ENCODE measurements around the gene PTP4A1. TPM values are rescaled to one million over a fixed set of nuclear protein-coding genes. Genes with fewer than 3 reads are reported as not detected.
"Not testable (repeated sequence)": the region's sequence is repeated elsewhere in the genome, so short reads cannot be mapped to it uniquely, and the experiment has no call there.

The PTP4A1 gene
- polyA plus RNA-seq (2012; ENCODE audit: missing spikeins), result 47.1 TPM

- FAIRE-seq (peak; percentile 98), DNase-seq (ENCODE audit: insufficient read length) (peak; percentile 82)
- TF ChIP-seq POLR2AphosphoS5 (IDR thresholded peaks at IDR 0.05; ENCODE audit: low read depth, low read length) (peak; percentile 75), TAF1 (IDR thresholded peaks at IDR 0.05; ENCODE audit: borderline replicate concordance, low read depth, low read length) (peak; percentile 71; the same call in 1 of the 2 replicates), POLR2A (IDR thresholded peaks at IDR 0.05; ENCODE audit: low read depth, low read length) (peak; percentile 79; the same call in 1 of the 2 replicates)
Observed at GRCh38 chr6:63572044-63572746, at the start of gene PTP4A1, which contains the start of gene LOC128125822. Gene PTP4A1 (plus strand): TSS chr6:63572480. CDS start chr6:63576881, 4,401 bp downstream. Gene LOC128125822 (plus strand): TSS chr6:63572480.

GRCh38 chr6:63522911-63523287 is 49.4 kb upstream of the PTP4A1 start:
- not testable (repeated sequence) for FAIRE-seq; DNase-seq (ENCODE audit: insufficient read length)

DNA sequence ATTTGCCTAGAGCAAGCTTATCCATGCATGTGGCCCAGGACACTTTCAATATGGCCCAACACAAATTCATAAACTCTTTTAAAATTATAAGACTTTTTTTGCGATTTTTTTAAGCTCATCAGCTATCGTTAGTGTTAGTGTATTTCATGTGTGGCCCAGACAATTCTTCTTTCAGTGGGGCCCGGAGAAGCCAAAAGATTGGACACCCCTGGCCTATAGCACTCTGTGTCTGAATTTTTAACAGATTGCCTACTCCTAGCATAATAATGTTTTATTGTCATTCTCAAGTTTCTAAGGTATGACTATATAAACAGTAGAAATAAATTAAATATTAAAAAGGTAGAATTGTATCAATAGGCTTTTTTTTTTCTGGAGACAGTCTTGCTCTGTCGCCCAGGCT is 48.6 kb upstream of the PTP4A1 start:
- no peak for FAIRE-seq
- no peak for DNase-seq (ENCODE audit: insufficient read length)
- TF ChIP-seq POLR2A (IDR thresholded peaks at IDR 0.05; ENCODE audit: low read depth, low read length), result no peak
- TF ChIP-seq POLR2AphosphoS5 (IDR thresholded peaks at IDR 0.05; ENCODE audit: low read depth, low read length), result no peak
- TF ChIP-seq TAF1 (IDR thresholded peaks at IDR 0.05; ENCODE audit: borderline replicate concordance, low read depth, low read length), result no peak

DNA sequence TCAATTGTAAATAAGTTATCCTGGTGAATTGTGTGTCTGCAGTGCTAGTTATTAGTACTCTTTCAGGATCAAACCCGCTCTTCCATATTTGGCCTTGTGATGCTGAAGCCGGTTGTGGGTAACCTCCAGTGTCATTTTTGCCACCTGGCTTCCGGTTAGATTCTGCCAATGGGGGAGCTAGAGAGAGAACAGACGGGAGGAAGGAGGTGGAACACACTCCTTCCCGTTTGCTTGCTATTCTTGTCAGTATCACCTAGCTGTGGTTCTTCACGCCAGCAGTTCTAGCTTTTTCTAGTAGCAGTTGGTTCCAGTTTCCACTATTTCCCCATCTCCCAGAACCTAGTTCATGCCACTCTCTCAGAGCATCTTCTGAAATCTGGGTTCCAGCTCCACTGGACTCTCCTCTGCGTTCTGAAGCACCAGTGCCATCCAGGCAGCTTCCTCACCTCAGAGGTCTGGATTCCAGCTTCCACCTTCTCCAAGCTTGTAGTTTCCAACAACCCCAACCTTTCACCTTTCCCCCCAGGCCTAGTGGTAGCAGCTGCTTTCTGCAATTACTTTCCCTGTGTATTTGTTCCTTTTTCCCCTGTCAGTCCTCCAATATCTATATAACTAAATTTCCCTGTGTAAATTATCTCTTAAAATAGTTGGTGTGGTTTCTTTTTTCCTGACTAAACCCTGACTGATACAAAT is 46.9 kb upstream of the PTP4A1 start:
- DNase-seq (ENCODE audit: insufficient read length), result no peak
- peak; percentile 40 for FAIRE-seq
- no peak for TF ChIP-seq POLR2A (IDR thresholded peaks at IDR 0.05; ENCODE audit: low read depth, low read length)
- no peak for TF ChIP-seq POLR2AphosphoS5 (IDR thresholded peaks at IDR 0.05; ENCODE audit: low read depth, low read length)
- TF ChIP-seq TAF1 (IDR thresholded peaks at IDR 0.05; ENCODE audit: borderline replicate concordance, low read depth, low read length), result no peak

DNA sequence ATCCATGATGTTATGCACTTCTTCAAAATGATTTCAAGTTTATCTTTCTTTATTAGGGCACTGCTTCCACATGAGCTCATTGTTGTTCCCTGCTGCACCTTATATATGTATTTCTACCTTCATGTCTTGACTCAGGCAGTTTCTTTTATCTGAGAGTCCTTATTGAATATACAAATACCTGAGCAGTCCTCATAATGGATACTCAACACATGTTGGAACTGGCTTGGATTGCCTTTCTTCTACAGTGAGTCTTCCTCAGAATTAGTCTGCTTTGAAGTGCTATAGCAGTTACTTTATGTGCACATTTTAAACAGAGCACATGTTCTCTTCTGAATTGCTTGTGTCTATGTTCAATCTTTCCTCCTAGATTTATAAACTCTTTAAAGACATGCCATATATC is 45.3 kb upstream of the PTP4A1 start:
- DNase-seq (ENCODE audit: insufficient read length) (no peak), FAIRE-seq (no peak)
- no peak for TF ChIP-seq TAF1 (IDR thresholded peaks at IDR 0.05; ENCODE audit: borderline replicate concordance, low read depth, low read length)
- no peak for TF ChIP-seq POLR2A (IDR thresholded peaks at IDR 0.05; ENCODE audit: low read depth, low read length)
- TF ChIP-seq POLR2AphosphoS5 (IDR thresholded peaks at IDR 0.05; ENCODE audit: low read depth, low read length), result no peak

GRCh38 chr6:63527658-63528514 is 44.4 kb upstream of the PTP4A1 start:
- no peak for FAIRE-seq
- no peak for TF ChIP-seq POLR2A (IDR thresholded peaks at IDR 0.05; ENCODE audit: low read depth, low read length)
- no peak for TF ChIP-seq POLR2AphosphoS5 (IDR thresholded peaks at IDR 0.05; ENCODE audit: low read depth, low read length)
- no peak for TF ChIP-seq TAF1 (IDR thresholded peaks at IDR 0.05; ENCODE audit: borderline replicate concordance, low read depth, low read length)
- DNase-seq (ENCODE audit: insufficient read length), result no peak

DNA sequence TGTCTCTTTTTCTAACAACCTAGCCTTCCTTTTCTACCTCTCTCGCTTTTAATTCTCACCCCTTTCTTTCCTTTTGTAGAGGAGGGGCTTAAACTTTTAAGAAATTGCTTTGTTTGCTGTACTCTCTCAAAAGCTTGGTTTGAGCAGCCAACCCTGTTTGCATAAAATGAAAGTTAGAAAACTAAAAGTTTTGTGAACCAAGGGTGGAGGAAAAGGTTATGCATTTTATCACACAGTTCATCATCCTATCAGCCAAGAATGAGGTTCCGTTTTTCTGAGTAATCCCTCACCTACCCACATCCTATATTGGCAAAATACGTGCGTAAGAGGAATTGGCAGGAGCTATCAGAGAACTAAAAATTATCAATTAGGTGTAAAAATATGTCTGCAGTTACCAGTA is 42.8 kb upstream of the PTP4A1 start:
- TF ChIP-seq POLR2A (IDR thresholded peaks at IDR 0.05; ENCODE audit: low read depth, low read length), result no peak
- FAIRE-seq, result no peak
- no peak for DNase-seq (ENCODE audit: insufficient read length)

DNA sequence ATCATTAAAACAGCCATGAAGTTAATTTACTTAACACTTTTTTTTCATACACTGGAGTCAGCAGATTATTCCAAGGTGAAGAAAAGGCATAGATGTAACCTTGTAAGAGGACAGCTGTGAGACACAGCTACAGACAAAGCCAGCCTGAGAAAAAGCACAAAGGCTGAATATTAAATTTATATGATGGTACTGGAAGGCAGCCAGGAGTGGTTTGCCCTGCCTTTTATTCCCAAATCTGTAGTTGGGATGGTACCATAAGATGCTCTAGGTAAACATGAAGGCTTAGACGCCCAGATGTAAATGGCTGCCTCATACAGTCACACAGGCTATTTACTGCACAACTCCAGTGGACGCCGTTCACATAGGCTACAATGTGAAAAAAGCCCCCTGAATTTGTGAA is 42.1 kb upstream of the PTP4A1 start:
- DNase-seq (ENCODE audit: insufficient read length) (no peak), FAIRE-seq (no peak)
- TF ChIP-seq TAF1 (IDR thresholded peaks at IDR 0.05; ENCODE audit: borderline replicate concordance, low read depth, low read length) (no peak), POLR2AphosphoS5 (IDR thresholded peaks at IDR 0.05; ENCODE audit: low read depth, low read length) (no peak), POLR2A (IDR thresholded peaks at IDR 0.05; ENCODE audit: low read depth, low read length) (no peak)

DNA sequence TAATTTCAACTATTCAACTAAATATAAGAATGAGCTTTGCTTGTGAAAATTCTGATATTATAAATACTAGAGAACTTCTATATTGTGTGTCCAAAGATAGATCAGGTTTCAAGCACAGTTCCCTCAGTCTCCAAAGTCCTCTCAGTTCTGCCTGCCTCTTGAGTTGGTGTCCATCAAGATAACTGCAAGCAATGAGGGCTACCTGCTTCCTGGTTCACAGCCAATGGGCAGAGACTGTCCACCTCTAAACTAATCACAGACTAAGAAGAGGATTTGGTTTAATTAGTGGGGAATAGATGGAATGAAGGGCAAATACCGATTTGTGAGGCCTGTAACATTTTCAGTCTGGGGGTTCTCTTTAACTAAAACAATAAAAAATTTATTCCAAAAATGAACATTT is 41.3 kb upstream of the PTP4A1 start:
- DNase-seq (ENCODE audit: insufficient read length), result no peak
- TF ChIP-seq POLR2A (IDR thresholded peaks at IDR 0.05; ENCODE audit: low read depth, low read length), result no peak
- TF ChIP-seq POLR2AphosphoS5 (IDR thresholded peaks at IDR 0.05; ENCODE audit: low read depth, low read length), result no peak
- FAIRE-seq, result no peak

- no peak for TF ChIP-seq POLR2AphosphoS5 (IDR thresholded peaks at IDR 0.05; ENCODE audit: low read depth, low read length)
- no peak for TF ChIP-seq POLR2A (IDR thresholded peaks at IDR 0.05; ENCODE audit: low read depth, low read length)
- TF ChIP-seq TAF1 (IDR thresholded peaks at IDR 0.05; ENCODE audit: borderline replicate concordance, low read depth, low read length), result no peak
- no peak for DNase-seq (ENCODE audit: insufficient read length)
- FAIRE-seq, result no peak
Observed at GRCh38 chr6:63533026-63533425, 39.3 kb upstream of the PTP4A1 start.

DNA sequence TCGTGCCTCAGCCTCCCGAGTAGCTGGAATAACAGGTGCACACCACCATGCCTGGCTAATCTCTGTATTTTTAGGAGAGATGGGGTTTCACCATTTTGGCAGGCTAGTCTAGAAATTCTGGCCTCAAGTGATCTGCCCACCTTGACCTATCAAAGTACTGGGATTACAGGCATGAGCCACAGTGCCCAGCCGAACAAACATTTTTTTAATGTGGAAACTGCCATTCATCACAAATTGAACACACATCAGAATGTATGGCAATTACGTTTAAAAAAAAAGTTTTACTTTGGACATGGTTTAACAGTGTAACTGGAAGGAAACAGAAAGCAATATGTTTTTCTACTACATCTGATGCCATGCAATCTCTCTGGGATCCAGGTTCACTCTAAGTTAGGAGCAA is 38.3 kb upstream of the PTP4A1 start:
- no peak for FAIRE-seq
- no peak for DNase-seq (ENCODE audit: insufficient read length)
- no peak for TF ChIP-seq POLR2A (IDR thresholded peaks at IDR 0.05; ENCODE audit: low read depth, low read length)
- no peak for TF ChIP-seq TAF1 (IDR thresholded peaks at IDR 0.05; ENCODE audit: borderline replicate concordance, low read depth, low read length)
- TF ChIP-seq POLR2AphosphoS5 (IDR thresholded peaks at IDR 0.05; ENCODE audit: low read depth, low read length), result no peak

Measured in GM12892 (cell line).